Liver (tissue), 9 donors: ENCODE results near the gene IARS2. TPM values are rescaled to one million over a fixed set of nuclear protein-coding genes. Genes with fewer than 3 reads are reported as not detected.

Source experiments
- DNase-seq: peaks from one replicate; pipeline ENCODE4 v3.0.0-alpha.2; 2017; ENCODE audit warnings: low spot score
- H3K27ac ChIP-seq, 2 donors: one replicate each; pipeline ENCODE4 v1.7.0; 2013; ENCODE audit warnings: inconsistent platforms in 2 of 2, low read length in 2 of 2, control low read depth in 1 of 2, low read depth in 1 of 2, mild to moderate bottlenecking in 1 of 2
- H3K27me3 ChIP-seq, 4 donors: one replicate each; pipeline versions ENCODE4 v1.6.1 to v1.7.0; 2013; ENCODE audit warnings: low read length in 3 of 4, inconsistent platforms in 1 of 4, mild to moderate bottlenecking in 1 of 4, moderate library complexity in 1 of 4; ENCODE audit not compliant: control insufficient read depth in 4 of 4, insufficient read depth in 4 of 4
- H3K36me3 ChIP-seq, 4 donors: one replicate each; pipeline versions ENCODE4 v1.6.1 to v1.7.0; 2013; ENCODE audit warnings: low read length in 3 of 4, mild to moderate bottlenecking in 3 of 4, low read depth in 1 of 4, moderate library complexity in 1 of 4; ENCODE audit not compliant: control insufficient read depth in 4 of 4, insufficient read depth in 3 of 4
- H3K4me1 ChIP-seq, 4 donors: one replicate each; pipeline versions ENCODE4 v1.6.1 to v1.7.0; 2013; ENCODE audit warnings: low read length in 3 of 4, mild to moderate bottlenecking in 3 of 4, moderate library complexity in 1 of 4; ENCODE audit not compliant: control insufficient read depth in 4 of 4, insufficient read depth in 4 of 4
- H3K4me3 ChIP-seq, 3 donors: one replicate each; pipeline versions ENCODE4 v1.6.1 to v1.7.0; 2013; ENCODE audit warnings: low read length in 3 of 3, control low read depth in 1 of 3, low read depth in 1 of 3, mild to moderate bottlenecking in 1 of 3
- H3K9ac ChIP-seq, 2 donors: one replicate each; pipeline ENCODE4 v1.7.0; 2013; ENCODE audit warnings: low read length in 2 of 2, mild to moderate bottlenecking in 2 of 2, moderate library complexity in 2 of 2, control low read depth in 1 of 2, low read depth in 1 of 2
- H3K9me3 ChIP-seq, 4 donors: one replicate each; pipeline versions ENCODE4 v1.6.1 to v1.7.0; 2013; ENCODE audit warnings: low read length in 3 of 4; ENCODE audit not compliant: control insufficient read depth in 4 of 4
- ATF3 ChIP-seq: IDR thresholded peaks from 2 replicates; pipeline ENCODE4 v1.6.1; 2016; ENCODE audit warnings: antibody characterized with exemption
- CTCF ChIP-seq: fragments of 150-350 bp; IDR thresholded peaks from 2 replicates; pipeline ENCODE4 v1.5.1; 2017; ENCODE audit warnings: improper control_type of control experiment, low read depth, low read length; ENCODE audit not compliant: missing input control
- EGR1 ChIP-seq, 2 donors: IDR thresholded peaks; 2 replicates each; pipeline ENCODE4 v1.6.1; 2016 to 2018; ENCODE audit warnings: antibody characterized with exemption in 2 of 2, low read depth in 2 of 2
- FOXA1 ChIP-seq: IDR thresholded peaks from 2 replicates; pipeline ENCODE4 v1.6.1; 2016; ENCODE audit warnings: antibody characterized with exemption
- GABPA ChIP-seq, 2 donors: IDR thresholded peaks in 1 of 2; conservative IDR thresholded peaks in 1 of 2; 2 replicates each; pipeline ENCODE4 v1.6.1; 2016; ENCODE audit warnings: antibody characterized with exemption in 2 of 2, mild to moderate bottlenecking in 1 of 2, moderate library complexity in 1 of 2
- HNF4A ChIP-seq, 2 donors: conservative IDR thresholded peaks; 2 replicates each; pipeline ENCODE4 v1.6.1; 2016; ENCODE audit warnings: antibody characterized with exemption in 2 of 2, mild to moderate bottlenecking in 2 of 2
- HNF4G ChIP-seq: IDR thresholded peaks from 2 replicates; pipeline ENCODE4 v1.6.1; 2016; ENCODE audit warnings: antibody characterized with exemption
- JUND ChIP-seq, 2 donors: IDR thresholded peaks; 2 replicates each; pipeline ENCODE4 v1.6.1; 2016; ENCODE audit warnings: antibody characterized with exemption in 2 of 2
- MAX ChIP-seq: IDR thresholded peaks from 2 replicates; pipeline ENCODE4 v1.6.1; 2016; ENCODE audit warnings: antibody characterized with exemption
- NR2F2 ChIP-seq: IDR thresholded peaks from 2 replicates; pipeline ENCODE4 v1.6.1; 2016; ENCODE audit warnings: antibody characterized with exemption
- RAD21 ChIP-seq, 2 donors: IDR thresholded peaks; 2 replicates each; pipeline ENCODE4 v1.6.1; 2016; ENCODE audit warnings: antibody characterized with exemption in 2 of 2, mild to moderate bottlenecking in 2 of 2
- RXRA ChIP-seq, 2 donors: IDR thresholded peaks; 2 replicates each; pipeline ENCODE4 v1.6.1; 2017 to 2018; ENCODE audit warnings: antibody characterized with exemption in 2 of 2, mild to moderate bottlenecking in 1 of 2
- SP1 ChIP-seq: IDR thresholded peaks from 2 replicates; pipeline ENCODE4 v1.6.1; 2018; ENCODE audit warnings: antibody characterized with exemption, mild to moderate bottlenecking
- TAF1 ChIP-seq: conservative IDR thresholded peaks from 2 replicates; pipeline ENCODE4 v1.6.1; 2016; ENCODE audit warnings: antibody characterized with exemption, mild to moderate bottlenecking
- YY1 ChIP-seq: IDR thresholded peaks from 2 replicates; pipeline ENCODE4 v1.6.1; 2016; ENCODE audit warnings: antibody characterized with exemption, mild to moderate bottlenecking
- ZBTB33 ChIP-seq: IDR thresholded peaks from 2 replicates; pipeline ENCODE4 v1.6.1; 2016; ENCODE audit warnings: antibody characterized with exemption
- WGBS: extraction: QIAGEN DNeasy Blood & Tissue Kit; methylation state at CpG from one replicate; pipeline ENCODE4 v1.1.7; 2013; 5-methylcytosine and 5-hydroxymethylcytosine counted together
- polyA plus RNA-seq, 2 donors: library from polyadenylated mRNA; stranded (reverse) in 1 of 2; unstranded in 1 of 2; fragments of 200-250 nt in 1 of 2; fragments of >200 nt in 1 of 2; fragmentation: Nextera tagmentation in 1 of 2; extraction: Ambion mirVana in 1 of 2; gene quantifications; one replicate each; pipeline versions ENCODE4 v1.2.1 to v1.2.3, GENCODE V29; 2013 to 2015
- total RNA-seq, 2 donors: library from RNA; depleted of rRNA; stranded (reverse); fragments of >200 nt; gene quantifications; one replicate each; pipeline ENCODE4 v1.2.3, GENCODE V29; 2014
- donor health status: healthy.
- donor health status: healthy.
- donor health status: healthy.
- donor health status: healthy.
- donor health status: healthy.

IARS2 gene
- total and polyA plus RNA-seq, 4 donors: 31.8 to 53.8 (median 44.2) TPM

GRCh38 chr1:220153147-220153546 lies 59.2 kb downstream of the IARS2 start:
- peaks cover 0 to 6% (median 3%) of the 10 kb centered on the region in 4 donors for H3K4me1 ChIP-seq
- H3K27me3 ChIP-seq: no peaks in the 10 kb centered on the region
- H3K9me3 ChIP-seq: no peaks in the 10 kb centered on the region
- H3K9ac ChIP-seq: no peak overlapping the region
- H3K27ac ChIP-seq: no peak overlapping the region
- H3K36me3 ChIP-seq: peaks cover 4 to 40% (median 31%) of the 10 kb centered on the region in 4 donors
- no peak for DNase-seq
- no peak overlapping the region for H3K4me3 ChIP-seq
- TF ChIP-seq HNF4A (conservative IDR thresholded peaks at IDR 0.05) (no peak), YY1 (no peak), FOXA1 (no peak), HNF4G (no peak)

GRCh38 chr1:220156620-220157146 lies 62.8 kb downstream of the IARS2 start:
- Histone ChIP-seq H3K9me3 (no peaks in the 10 kb centered on the region), H3K36me3 (peaks cover 9 to 40% (median 31%) of the 10 kb centered on the region in 4 donors), H3K4me3 (no peak overlapping the region), H3K27me3 (no peaks in the 10 kb centered on the region), H3K27ac (no peak overlapping the region), H3K9ac (no peak overlapping the region), H3K4me1 (peaks cover 0 to under 1% (median 0%) of the 10 kb centered on the region in 4 donors)
- DNase-seq: no peak
- TF ChIP-seq ZBTB33 (no peak), SP1 (no peak), HNF4A (conservative IDR thresholded peaks at IDR 0.05) (no peak), RXRA (IDR thresholded peaks at IDR 0.05) (no peak), MAX (no peak), CTCF (no peak), TAF1 (no peak), ATF3 (no peak), YY1 (no peak), RAD21 (IDR thresholded peaks at IDR 0.05) (no peak), JUND (IDR thresholded peaks at IDR 0.05) (no peak), NR2F2 (no peak), FOXA1 (no peak), EGR1 (IDR thresholded peaks at IDR 0.05; ENCODE audit: low read depth in 2 of 2) (no peak), GABPA (IDR thresholded peaks at IDR 0.05 in 1 of 2, conservative IDR thresholded peaks at IDR 0.05 in 1 of 2) (no peak)
- 94% methylated on average over 4 of the region's 4 CpGs for WGBS
